SJCRH30 (cell line): Measurements from ENCODE around the gene TSPAN15. TPM values are rescaled to one million over a fixed set of nuclear protein-coding genes. Genes with fewer than 3 reads are reported as not detected.

Experiments used
- DNase-seq, 2 experiments: peaks; one replicate each; pipeline ENCODE4 v3.0.0-alpha.2; 2015 to 2020
- H3K27ac ChIP-seq: fragments of 250-450 bp; sonication (Bioruptor Pico); 2 replicates; pipeline ENCODE4 v1.5.1; 2020; ENCODE audit warnings: mild to moderate bottlenecking, moderate library complexity
- H3K27me3 ChIP-seq: fragments of 250-450 bp; sonication (Bioruptor Pico); 2 replicates; pipeline ENCODE4 v1.5.1; 2020; ENCODE audit warnings: mild to moderate bottlenecking, moderate library complexity
- H3K36me3 ChIP-seq: fragments of 250-450 bp; sonication (Bioruptor Pico); 2 replicates; pipeline ENCODE4 v1.5.1; 2020; ENCODE audit warnings: mild to moderate bottlenecking, moderate library complexity
- H3K4me1 ChIP-seq: fragments of 250-450 bp; sonication (Bioruptor Pico); 2 replicates; pipeline ENCODE4 v1.5.1; 2020; ENCODE audit warnings: mild to moderate bottlenecking, moderate library complexity
- H3K4me3 ChIP-seq: fragments of 250-450 bp; sonication (Bioruptor Pico); 2 replicates; pipeline ENCODE4 v1.5.1; 2020; ENCODE audit warnings: mild to moderate bottlenecking, moderate library complexity
- H3K9me3 ChIP-seq: fragments of 250-450 bp; sonication (Bioruptor Pico); replicated peaks from 2 replicates; pipeline ENCODE4 v1.5.1; 2020; ENCODE audit warnings: mild to moderate bottlenecking, moderate library complexity
- total RNA-seq: library from RNA; depleted of rRNA; stranded (reverse); fragments of >200 nt; shearing (Covaris generic); gene quantifications from 2 replicates; pipeline ENCODE4 v1.2.3, GENCODE V29; 2014

TSPAN15 gene
- total RNA-seq, 1 experiment from 2014 or later = 12.2 TPM

DNA sequence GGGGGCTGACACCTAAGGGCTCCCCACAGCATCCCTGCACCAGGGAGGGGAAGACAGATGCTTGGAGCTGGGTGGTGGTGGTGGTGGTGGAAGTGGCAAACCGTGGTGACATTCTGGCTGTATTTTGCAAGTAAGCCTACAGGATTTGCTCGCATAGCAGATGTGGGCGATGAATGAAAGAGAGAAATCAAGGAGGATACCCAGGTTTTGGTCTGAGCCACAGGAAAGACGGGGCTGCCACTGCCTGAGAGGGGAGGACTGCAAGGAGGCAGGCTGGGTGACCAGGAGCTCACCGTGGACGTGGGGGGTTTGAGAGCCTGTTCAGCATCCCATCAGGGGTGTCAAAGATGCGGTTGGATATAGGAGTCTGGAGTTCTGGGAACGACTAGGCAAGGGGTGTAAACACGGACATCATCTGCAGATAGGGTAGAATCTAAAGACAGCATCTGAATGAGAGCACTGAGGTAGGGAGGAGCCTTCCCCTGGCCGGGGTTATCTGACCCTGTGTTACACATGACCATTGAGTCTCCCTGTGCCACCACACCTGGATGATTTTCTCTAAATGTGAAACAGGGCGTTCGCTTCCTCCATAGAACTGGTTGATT, 49.7 kb downstream of the TSPAN15 start:
- Histone ChIP-seq H3K9me3 (no peaks in the 10 kb centered on the region), H3K4me1 (no peaks in the 10 kb centered on the region), H3K36me3 (no peaks in the 10 kb centered on the region), H3K4me3 (no peak overlapping the region), H3K27me3 (no peaks in the 10 kb centered on the region), H3K27ac (no peak overlapping the region)
- DNase-seq = no peak

DNA sequence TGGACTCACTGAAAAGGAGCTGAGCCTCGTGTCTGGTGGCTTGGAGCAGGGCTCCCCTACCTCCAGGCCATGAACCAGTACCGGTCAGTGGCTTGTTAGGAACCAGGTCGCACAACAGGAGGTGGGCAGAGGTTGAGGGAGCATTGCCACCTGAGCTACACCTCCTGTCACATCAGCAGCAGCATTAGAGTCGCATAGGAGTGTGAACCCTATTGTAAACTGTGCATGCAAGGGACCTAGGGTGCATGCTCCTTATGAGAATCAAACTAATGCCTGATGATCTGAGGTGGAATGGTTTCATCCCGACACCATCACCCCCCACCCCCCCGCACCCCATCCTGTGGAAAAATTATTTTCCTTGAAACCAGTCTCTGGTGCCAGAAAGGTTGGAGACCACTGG, 50.4 kb downstream of the TSPAN15 start:
- Histone ChIP-seq H3K36me3 (no peaks in the 10 kb centered on the region), H3K4me3 (no peak overlapping the region), H3K9me3 (no peaks in the 10 kb centered on the region), H3K27ac (no peak overlapping the region), H3K4me1 (no peaks in the 10 kb centered on the region), H3K27me3 (no peaks in the 10 kb centered on the region)
- no peak for DNase-seq

DNA sequence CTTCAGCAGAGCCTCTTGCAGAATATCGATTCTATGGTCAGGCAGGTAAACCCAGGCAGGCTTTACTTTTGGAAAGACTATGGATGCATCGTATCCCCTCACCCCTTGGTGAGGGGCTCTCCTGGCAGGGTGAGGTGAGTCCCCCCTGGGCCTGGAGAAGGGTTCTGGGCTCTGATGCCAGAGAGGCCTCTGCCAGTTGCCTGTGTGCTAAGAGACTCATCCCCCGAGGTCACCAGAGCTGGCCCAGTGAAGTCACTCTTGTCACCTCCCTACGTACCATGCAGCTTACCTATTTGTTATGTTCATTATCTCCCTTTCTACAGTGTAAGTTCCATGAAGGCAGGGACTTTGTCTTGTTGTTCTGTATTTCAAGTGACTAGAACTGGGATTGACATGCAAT, 51.3 kb downstream of the TSPAN15 start:
- no peaks in the 10 kb centered on the region for H3K4me1 ChIP-seq
- DNase-seq = no peak
- H3K36me3 ChIP-seq = no peaks in the 10 kb centered on the region
- H3K27ac ChIP-seq = no peak overlapping the region
- no peak overlapping the region for H3K4me3 ChIP-seq
- H3K27me3 ChIP-seq = no peaks in the 10 kb centered on the region
- no peaks in the 10 kb centered on the region for H3K9me3 ChIP-seq

DNA sequence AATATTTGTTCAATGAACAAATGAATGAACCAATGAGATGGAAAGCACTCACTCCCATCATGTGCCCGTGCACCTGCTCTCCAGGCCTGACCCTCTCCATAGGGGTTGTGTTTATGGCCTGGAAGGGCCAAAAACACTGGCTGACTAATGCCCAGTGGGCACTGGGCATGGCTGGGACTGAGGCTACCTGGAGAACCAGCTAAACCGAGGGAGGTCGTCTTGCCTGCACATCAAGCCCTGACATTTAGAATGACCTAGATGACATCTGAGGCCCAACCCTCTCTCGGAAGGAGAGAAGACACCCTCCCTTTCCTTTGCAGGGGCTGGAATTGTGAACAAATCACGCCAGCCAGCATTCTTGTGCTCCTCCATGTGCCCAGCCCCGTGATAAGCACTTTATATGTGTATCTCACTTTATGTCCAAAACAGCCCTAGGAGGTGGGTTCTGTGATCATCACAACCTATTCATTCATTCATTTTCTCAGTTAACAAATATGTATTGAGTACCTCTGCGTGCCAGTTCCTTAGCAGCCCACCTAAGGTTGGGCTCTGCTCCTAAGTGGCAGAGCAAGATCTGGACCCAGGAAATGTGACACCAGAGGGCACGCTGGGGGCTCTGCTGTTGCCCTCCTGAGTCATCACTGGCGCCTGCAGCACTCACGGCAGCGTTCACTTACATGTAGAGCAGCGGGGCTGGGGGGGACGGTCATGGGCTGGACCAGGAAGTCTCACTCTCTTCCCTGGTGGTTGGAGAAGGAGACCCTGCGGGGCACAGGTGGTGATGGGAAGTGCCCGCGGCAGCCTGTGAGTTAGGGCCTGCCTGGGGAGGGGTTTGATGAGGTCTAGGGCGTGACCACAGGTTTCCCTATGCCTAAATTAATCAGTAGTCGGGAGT, 52.0 kb downstream of the TSPAN15 start:
- no peaks in the 10 kb centered on the region for H3K4me1 ChIP-seq

DNA sequence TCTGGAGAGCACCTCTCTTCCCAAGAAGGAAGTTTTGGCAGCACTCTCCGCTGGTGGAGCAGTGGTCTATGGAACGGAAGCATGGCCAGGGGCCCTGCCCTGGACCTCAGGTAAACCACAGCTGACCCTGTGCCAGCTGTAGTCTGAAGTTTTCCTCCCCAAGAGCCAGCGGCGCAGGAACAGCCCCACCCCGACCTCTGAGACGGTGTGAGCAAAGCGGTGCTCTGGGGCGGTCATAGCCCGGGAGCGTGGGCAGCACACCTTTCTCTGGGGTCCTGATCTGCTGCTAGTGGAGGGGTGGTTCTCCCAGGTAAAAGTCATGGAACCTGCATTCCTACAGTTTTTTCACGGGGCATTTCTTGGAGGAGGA, 52.6 kb downstream of the TSPAN15 start:
- no peaks in the 10 kb centered on the region for H3K9me3 ChIP-seq
- no peaks in the 10 kb centered on the region for H3K36me3 ChIP-seq
- no peak overlapping the region for H3K27ac ChIP-seq
- H3K4me1 ChIP-seq = no peaks in the 10 kb centered on the region
- H3K4me3 ChIP-seq = no peak overlapping the region
- no peak for DNase-seq
- no peaks in the 10 kb centered on the region for H3K27me3 ChIP-seq

More for the DNA sequence above, 52.0 kb downstream of the TSPAN15 start:
- no peaks in the 10 kb centered on the region for H3K36me3 ChIP-seq
- no peak overlapping the region for H3K4me3 ChIP-seq
- no peaks in the 10 kb centered on the region for H3K9me3 ChIP-seq
- H3K27ac ChIP-seq = no peak overlapping the region
- no peak for DNase-seq
- H3K27me3 ChIP-seq = no peaks in the 10 kb centered on the region

DNA sequence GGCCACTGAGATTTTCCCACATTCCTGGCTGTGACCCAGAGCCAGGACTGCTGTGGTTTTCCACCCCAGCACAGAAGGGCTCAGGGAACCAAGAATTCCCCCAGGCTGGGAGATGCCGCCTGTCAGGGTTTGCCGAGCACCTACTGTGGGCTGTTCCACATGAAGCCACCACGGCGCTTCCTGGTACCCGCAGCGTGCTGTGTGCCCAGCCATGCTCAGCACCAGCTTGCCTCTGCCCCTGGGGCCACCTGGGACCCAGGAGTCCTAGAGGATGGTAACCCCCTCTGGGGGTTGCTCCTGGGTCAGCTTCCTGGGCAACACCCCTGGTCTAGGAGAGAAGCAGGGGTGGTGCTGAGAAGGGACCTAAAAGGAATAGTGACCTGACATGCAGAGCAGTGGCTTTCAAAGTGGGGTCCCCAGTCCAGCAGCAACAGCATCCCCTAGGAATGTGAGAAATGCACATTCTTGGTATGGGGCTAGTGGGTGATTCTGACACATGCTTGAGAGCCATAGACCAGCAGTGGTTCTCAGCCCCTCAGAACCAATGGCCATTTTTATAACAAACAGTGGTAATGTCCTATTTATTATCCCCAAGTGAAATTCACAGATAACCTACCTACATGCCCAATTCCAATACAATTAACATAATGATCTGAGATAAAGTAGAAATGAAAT, 53.4 kb downstream of the TSPAN15 start:
- DNase-seq = no peak
- Histone ChIP-seq H3K9me3 (no peaks in the 10 kb centered on the region), H3K36me3 (no peaks in the 10 kb centered on the region), H3K4me1 (no peaks in the 10 kb centered on the region), H3K4me3 (no peak overlapping the region), H3K27me3 (no peaks in the 10 kb centered on the region), H3K27ac (no peak overlapping the region)

DNA sequence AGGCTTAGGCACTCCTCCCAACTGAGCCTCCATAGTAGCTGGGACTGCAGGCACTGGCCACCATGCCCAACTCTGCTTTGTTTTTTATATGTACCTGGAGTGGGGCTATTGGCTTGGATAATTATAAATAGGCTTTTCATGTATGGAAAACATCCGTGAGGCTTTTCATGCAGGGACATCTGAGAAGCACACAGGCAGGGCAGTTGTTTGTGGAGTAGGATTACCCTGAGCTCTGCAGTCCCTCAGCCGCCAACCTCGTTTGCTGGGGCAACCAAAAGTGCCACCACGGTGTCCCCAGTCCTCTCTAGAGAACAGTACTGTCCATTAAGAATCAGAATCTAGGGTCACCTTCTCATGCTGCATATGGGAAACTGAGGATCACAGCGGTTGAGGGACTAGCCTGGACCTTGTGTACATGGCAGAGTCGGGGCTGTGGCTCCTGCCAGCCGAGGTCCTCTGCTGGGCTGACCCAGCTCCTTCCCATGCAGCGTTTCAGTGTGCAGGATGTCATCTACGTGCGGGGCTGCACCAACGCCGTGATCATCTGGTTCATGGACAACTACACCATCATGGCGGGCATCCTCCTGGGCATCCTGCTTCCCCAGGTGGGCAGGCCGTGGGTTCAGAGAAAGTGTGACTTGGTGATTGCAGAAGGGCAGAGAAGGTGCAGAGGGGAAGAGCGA, 54.5 kb downstream of the TSPAN15 start:
- no peaks in the 10 kb centered on the region for H3K36me3 ChIP-seq
- no peaks in the 10 kb centered on the region for H3K4me1 ChIP-seq
- no peak for DNase-seq
- no peaks in the 10 kb centered on the region for H3K9me3 ChIP-seq
- no peak overlapping the region for H3K27ac ChIP-seq
- no peak overlapping the region for H3K4me3 ChIP-seq
- no peaks in the 10 kb centered on the region for H3K27me3 ChIP-seq

DNA sequence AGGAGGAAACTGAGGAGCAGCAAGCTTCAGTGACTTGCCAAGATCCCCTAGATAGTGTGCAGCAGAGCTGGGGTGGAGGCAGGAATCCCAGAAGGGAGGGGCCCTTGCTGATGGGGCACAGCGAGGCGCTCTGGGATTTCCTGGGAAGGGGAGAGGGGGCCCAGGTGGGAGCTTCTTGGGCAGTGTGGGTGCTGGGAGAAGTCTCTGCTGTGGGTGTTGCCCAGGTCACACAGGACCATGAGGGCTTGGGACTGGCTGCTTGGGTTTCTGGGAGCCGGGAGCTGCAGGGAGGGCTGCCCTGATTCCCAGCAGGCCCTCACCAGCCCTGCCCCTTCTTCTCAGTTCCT, 55.2 kb downstream of the TSPAN15 start:
- H3K27me3 ChIP-seq = no peaks in the 10 kb centered on the region
- H3K4me3 ChIP-seq = no peak overlapping the region
- no peaks in the 10 kb centered on the region for H3K4me1 ChIP-seq
- no peaks in the 10 kb centered on the region for H3K36me3 ChIP-seq
- H3K27ac ChIP-seq = no peak overlapping the region
- DNase-seq = no peak
- H3K9me3 ChIP-seq = no peaks in the 10 kb centered on the region

DNA sequence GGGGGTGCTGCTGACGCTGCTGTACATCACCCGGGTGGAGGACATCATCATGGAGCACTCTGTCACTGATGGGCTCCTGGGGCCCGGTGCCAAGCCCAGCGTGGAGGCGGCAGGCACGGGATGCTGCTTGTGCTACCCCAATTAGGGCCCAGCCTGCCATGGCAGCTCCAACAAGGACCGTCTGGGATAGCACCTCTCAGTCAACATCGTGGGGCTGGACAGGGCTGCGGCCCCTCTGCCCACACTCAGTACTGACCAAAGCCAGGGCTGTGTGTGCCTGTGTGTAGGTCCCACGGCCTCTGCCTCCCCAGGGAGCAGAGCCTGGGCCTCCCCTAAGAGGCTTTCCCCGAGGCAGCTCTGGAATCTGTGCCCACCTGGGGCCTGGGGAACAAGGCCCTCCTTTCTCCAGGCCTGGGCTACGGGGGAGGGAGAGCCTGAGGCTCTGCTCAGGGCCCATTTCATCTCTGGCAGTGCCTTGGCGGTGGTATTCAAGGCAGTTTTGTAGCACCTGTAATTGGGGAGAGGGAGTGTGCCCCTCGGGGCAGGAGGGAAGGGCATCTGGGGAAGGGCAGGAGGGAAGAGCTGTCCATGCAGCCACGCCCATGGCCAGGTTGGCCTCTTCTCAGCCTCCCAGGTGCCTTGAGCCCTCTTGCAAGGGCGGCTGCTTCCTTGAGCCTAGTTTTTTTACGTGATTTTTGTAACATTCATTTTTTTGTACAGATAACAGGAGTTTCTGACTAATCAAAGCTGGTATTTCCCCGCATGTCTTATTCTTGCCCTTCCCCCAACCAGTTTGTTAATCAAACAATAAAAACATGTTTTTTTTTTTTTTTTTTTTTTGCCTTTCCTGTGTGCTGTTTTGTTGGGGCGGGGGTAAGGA, 55.8 kb downstream of the TSPAN15 start:
- Histone ChIP-seq H3K4me3 (no peak overlapping the region), H3K9me3 (no peaks in the 10 kb centered on the region), H3K27me3 (no peaks in the 10 kb centered on the region), H3K36me3 (no peaks in the 10 kb centered on the region), H3K27ac (no peak overlapping the region), H3K4me1 (no peaks in the 10 kb centered on the region)
- DNase-seq = no peak

DNA sequence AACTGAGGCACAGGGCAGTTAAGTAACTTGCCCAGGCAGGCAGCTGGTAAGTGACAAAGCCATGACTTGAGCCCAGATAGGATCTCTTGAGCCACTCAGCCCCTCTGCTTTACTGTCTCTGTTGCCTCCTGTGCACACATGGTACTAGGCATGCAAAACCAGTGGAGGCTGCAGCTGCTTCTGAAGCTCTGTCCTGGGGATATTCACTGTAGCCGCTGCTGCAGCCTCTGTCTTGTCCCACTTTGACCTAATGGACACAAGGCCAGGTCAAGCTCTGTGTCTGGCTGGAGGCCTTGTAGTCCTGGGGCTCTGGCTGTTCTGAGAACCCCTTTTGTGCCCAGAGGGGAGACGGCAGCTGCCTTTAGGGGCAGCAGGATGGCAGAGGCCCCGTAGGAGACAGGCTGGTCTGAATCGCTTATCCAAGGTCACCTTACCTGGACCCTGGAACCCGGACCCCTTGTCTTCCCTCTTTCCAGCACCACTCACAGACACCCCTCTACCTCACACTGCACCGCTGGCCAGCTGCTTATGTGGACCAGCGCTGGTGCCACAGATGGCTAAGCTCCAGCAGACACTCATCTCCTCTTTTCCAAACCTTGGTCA, 57.6 kb downstream of the TSPAN15 start:
- Histone ChIP-seq H3K9me3 (no peaks in the 10 kb centered on the region), H3K4me3 (no peak overlapping the region), H3K27ac (no peak overlapping the region), H3K27me3 (no peaks in the 10 kb centered on the region), H3K36me3 (no peaks in the 10 kb centered on the region), H3K4me1 (no peaks in the 10 kb centered on the region)
- DNase-seq = no peak

DNA sequence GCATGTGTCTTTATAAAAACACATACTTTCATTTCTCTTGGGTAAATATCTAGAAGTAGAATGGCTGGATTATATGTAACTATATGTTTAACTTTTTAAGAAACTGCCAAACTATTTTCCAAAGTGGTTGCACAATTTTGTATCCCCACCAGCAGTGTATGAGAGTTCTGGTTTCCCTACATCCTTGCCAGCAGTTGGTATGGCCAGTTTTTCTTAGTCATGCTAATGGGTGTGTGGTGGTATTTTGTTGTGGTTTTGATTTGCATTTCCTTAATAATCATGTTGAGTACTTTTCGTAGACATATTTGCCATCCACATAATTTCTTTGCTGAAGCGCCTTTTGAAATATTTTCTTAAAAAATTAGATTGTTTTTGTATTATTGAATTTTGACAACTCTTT, 61.6 kb downstream of the TSPAN15 start:
- H3K27ac ChIP-seq = no peak overlapping the region
- H3K9me3 ChIP-seq = no peaks in the 10 kb centered on the region
- DNase-seq = no peak
- H3K4me1 ChIP-seq = no peaks in the 10 kb centered on the region
- no peaks in the 10 kb centered on the region for H3K27me3 ChIP-seq
- no peaks in the 10 kb centered on the region for H3K36me3 ChIP-seq
- H3K4me3 ChIP-seq = no peak overlapping the region

DNA sequence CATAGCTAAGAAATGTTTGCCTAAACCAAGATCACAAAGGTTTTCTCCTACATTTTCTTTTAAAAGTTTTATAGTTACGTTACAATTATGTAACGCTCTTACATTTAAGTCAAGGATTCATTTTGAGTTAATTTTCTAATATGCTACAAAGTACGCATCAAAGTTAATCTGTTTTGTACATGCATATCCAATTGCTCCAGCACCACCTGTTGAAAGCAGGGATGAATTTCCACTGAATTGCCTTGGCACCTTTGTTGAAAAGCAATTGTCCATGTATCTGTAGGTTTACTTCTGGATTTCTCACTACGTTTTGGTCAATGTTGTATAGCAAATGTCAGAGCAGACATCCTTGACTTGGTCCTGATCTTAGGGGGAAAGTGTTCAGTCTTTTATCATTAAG, 62.4 kb downstream of the TSPAN15 start:
- no peaks in the 10 kb centered on the region for H3K36me3 ChIP-seq
- H3K9me3 ChIP-seq = no peaks in the 10 kb centered on the region
- DNase-seq = peak in 1 of 2 experiments; percentile 30
- H3K27me3 ChIP-seq = no peaks in the 10 kb centered on the region
- H3K27ac ChIP-seq = no peak overlapping the region
- H3K4me1 ChIP-seq = no peaks in the 10 kb centered on the region
- H3K4me3 ChIP-seq = no peak overlapping the region

DNA sequence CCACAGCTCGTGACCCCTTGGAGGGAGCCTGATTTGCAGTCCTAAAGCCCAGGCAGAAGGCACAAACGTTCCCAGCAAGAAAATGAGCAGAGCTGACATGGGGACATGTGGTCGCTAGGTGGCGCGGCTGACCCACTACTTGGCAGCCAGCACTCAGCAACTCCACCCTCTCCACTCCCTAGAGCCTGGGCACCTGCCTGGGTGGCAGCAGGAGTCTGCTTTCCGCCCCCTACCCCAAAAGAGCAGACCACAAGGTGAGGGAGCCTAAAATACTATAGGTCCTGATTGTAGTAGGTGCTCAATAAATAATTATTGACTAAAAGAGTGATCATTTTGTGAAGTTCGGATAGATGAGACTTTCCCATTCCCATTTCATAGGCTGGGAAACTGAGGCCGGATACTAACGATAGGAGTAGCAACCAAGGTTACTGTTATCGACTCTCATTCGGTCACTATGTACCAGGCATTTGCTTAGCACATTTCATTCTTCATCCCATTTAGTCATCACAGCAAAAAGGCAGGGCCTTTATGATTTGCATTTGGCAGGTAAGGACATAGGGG, 64.5 kb downstream of the TSPAN15 start:
- Histone ChIP-seq H3K36me3 (no peaks in the 10 kb centered on the region), H3K4me1 (no peaks in the 10 kb centered on the region), H3K4me3 (no peak overlapping the region), H3K9me3 (no peaks in the 10 kb centered on the region), H3K27ac (no peak overlapping the region), H3K27me3 (no peaks in the 10 kb centered on the region)
- DNase-seq = peak; percentile 59 to 82

DNA sequence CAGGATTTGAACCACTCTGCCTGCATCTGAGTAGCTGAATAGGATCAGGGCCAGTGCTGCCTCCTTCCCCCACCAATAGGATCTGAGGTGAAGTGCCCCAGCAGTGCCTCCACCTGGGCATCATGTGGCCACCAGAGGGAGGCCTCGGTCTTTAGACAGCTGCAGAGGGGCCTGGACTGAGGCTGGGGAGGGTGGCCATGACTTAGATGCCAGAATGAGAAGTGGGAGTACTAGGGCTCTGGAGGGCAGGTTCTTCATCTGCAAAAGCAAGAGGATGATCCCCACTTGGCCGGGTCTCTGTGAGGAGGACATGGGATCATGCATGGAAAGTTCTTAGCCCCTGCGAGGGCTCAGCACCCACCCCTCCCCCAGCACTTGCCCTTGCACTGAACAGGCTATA, 65.1 kb downstream of the TSPAN15 start:
- H3K4me3 ChIP-seq = no peak overlapping the region
- no peaks in the 10 kb centered on the region for H3K36me3 ChIP-seq
- peak; percentile 60 to 79 for DNase-seq
- H3K27me3 ChIP-seq = no peaks in the 10 kb centered on the region
- no peaks in the 10 kb centered on the region for H3K4me1 ChIP-seq
- no peak overlapping the region for H3K27ac ChIP-seq
- H3K9me3 ChIP-seq = no peaks in the 10 kb centered on the region
